HG03469 (cell line): ENCODE measurements around the gene MXRA8.
"Not testable (repeated sequence)": the region's sequence is repeated elsewhere in the genome, so short reads cannot be mapped to it uniquely, and the experiment has no call there.

Source experiments
- ATAC-seq: cut with Tn5 transposase; IDR thresholded peaks from one replicate; pipeline ENCODE4 v1.9.1; 2021; ENCODE audit warnings: mild to moderate bottlenecking, moderate library complexity, moderate number of reproducible peaks; ENCODE audit not compliant: unreplicated experiment

MXRA8 gene

DNA sequence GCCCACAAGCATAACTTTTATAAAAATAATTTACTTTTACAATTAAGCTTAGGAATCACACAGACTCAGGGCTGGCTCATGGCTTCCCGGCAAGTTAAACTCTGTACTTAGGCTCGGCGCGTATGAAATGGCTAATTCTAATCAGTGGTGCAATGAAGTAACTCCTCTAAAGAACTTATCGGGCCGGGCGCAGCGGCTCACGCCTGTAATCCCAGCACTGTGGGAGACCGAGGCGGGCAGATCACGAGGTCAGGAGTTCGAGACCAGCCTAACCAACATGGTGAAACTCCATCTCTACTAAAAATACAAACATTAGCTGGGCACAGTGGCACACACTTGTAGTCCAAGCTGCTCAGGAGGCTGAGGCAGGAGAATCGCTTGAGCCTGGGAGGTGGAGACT lies 11.7 kb upstream of the MXRA8 start:
- not testable (repeated sequence) for ATAC-seq

DNA sequence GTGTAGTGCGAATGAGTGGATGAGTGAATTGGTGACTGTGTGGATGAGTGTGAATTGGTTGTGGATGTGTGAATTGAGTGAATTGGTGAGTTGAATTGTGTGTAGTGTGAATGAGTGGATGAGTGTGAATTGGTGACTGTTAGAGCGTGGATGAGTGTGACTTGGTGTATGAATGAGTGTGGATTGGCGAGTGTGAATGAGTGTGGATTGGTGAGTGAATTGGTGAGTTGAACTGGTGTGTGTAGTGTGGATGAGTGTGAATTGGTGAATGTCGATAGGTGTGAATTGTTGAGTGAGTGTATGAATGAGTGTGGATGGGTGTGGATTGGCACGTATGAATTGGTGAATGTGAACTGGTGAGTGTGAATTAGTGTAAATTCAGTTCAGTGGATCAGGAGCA lies 9.0 kb upstream of the MXRA8 start:
- no peak for ATAC-seq

DNA sequence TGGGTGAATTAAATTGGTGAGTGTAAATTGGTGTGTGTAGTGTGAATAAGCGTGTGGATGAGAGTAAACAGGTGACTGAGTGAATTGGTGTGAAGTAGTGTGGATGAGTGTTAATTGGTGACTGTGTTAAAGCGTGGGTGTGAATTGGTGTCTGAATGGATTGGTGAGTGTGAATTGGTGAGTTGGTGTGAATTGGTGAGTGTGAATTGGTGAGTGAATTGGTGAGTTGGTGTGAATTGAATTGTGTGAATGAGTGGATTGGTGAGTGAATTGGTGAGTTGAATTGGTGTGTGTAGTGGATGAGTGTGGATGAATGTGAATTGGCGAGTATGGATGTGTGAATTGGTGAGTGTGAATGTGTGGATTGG lies 8.3 kb upstream of the MXRA8 start:
- ATAC-seq, result no peak

DNA sequence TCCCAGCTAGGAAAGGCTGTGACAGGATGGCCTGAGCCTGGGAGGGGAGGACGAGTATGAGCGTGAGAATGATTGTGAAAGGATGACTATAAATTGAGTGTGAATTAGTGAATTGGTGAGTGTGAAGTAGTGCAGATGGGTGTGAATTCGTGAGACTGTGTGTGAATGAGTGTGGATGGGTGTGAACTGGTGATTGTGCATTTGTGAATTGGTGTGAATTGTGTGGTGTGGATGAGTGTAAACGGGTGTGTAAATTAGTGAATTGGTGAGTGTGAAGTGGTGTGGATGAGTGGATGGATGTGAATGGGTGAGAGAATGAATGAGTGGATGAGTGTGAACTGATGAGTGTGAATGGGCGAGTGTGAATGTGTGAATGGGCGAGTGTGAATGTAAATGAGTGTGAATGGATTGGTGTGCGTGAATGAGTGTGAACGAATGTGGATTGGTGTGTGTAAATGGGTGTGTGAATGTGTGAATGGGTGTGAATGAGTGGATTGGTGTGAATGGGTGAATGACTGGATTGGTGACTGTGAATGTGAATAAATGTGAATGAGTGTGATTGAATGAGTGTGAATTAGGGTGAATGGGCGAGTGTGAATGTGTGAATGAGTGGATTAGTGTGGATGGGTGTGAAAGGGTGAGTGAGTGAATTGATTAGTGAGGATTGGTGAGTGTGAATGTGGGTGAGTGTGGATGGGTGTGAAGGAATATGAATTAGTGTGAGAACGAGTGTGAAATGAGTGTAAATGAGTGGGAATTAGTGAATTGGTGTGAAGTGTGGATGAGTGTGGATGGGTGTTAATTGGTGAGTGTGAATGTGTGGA lies 7.7 kb upstream of the MXRA8 start:
- ATAC-seq, result no peak

DNA sequence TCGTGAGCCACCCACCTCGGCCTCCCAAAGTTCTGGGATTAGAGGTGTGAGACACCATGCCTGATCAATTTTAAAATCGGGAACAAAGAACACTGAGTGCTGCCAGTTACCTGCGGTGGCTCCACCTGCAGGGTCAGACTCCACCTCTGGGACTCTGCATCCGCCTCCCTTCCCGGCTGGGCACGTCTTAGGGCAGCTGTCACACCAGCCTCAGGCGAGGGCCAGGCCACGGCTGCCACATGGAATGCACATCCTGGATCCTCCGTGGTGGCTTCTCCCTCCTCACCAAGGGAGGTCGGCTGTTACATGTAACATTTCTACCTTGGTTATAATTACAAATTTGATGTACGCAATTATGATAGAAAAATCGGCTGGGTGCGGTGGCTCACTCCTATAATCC lies 5.9 kb upstream of the MXRA8 start:
- ATAC-seq, result no peak

DNA sequence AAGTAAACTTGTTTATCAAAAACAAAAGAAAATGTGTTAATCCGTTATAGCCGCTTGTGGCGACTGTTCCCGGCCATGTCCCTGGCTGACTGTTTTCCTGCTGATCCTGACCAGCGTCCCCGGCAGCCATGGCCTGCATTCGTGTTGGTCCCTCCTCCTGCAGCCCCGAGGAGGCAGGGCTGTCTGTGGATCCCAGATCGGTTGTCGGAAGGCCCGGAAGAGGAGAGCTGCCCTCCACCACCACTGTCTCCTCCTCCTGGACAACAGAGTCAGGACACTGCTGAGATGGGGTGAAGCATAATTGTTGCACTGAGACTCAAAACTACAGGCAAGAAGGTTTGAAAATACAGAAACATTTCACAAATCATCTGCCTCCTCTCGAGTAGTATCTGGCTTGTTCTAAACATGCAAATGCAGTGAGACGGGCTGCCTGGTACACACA lies 3.6 kb upstream of the MXRA8 start:
- ATAC-seq, result no peak

DNA sequence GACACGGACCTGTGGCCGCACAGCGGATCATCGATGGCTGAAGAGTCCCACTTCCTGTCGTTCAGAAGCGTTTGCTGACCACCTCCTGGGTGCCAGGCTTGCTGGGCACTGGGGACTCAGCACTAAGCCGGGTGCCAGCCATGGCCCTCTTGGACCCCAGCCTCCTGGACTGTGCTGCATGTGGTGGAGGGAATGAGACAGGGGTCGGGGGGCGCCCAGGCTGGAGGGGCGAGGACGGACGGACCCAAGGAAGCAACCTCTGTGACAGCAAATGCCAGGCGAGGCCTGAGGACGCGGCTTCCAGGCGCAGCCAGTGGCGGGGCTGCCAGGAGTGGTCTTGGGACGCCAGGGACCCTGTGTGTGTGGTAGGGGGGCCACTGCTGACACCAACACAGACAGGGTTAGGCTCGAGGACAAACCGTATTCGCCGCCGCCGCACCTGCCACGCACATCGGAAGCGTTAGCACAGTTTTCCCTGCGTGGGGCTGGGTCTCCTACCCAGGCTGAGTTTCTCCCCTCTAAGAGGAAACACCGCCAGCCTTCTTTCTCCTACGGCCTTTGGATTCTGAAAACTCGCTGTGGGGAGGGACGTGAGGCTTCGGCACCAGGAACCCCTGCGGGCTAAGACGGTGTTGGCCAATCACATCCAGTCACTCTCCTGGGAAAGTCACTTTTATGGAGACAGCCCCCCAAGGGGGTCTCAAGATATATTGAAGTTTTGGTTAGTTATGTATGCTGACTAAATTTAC lies 3.1 kb upstream of the MXRA8 start:
- ATAC-seq, result no peak

DNA sequence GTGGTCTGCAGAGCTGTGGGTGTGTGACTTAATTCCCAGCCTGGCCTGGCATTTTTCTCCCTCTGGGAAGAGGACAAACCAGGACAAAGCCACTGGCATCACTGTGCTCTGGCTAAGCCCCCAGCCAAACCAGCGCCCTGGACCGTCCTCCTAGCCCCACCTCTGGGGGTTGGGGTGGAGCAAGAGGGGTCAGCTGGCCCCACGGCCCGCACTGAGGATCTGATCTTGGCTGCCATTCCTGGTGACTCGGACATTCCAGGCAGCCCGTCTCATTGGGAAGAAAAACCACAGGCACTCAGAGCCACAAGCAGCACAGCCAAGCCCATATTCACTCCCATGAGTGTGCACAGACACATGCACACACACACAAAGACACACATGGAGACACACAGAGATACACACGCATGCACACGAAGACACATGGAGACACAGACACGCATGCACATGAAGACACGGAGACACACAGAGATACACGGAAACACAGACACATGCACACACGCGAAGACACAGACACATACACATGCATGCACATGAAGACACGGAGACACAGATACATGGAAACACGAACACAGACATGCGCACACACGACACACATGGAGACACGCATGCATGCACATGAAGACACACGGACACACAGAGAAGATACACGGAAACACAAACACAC lies 2.3 kb upstream of the MXRA8 start:
- ATAC-seq, result no peak

DNA sequence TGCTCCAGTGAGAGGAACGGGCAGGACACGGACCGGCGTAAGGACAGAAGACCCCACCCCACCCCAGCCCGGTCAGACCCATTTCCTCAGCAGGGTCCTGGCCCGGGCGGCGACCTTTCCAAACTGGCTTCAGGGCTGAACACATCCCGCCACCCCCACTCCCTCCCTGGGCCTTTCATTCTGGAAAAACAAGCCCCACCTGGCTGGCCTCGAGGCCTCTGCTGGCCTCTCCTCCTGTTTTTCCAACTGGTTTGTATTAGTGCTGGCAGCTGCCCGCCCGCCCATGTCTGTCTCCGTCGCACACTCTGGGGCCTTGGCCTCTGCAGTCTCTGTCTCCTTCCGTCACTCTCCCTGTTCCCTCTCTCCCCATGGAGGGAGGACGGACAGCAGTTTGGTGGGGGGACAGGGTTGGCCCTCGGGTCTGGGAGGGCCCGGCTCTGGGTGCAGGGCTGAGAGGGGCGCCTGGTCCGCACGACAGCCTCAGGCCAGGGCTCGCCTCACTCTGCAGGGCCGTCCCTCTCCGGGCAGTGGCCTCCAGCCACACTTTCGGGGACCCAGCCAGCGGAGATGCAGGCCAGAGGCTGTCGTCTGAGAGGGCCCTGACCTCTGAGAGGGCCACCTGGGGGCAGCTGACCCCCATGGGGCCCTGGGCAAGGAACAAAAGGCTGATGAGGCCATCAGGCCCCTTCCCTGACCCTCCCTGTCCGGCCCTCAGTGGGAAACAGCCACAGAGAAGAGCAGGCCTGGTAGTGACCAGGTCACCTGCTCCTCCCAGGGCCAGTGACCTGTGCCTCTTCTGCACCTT lies 1.5 kb upstream of the MXRA8 start:
- ATAC-seq, result no peak

DNA sequence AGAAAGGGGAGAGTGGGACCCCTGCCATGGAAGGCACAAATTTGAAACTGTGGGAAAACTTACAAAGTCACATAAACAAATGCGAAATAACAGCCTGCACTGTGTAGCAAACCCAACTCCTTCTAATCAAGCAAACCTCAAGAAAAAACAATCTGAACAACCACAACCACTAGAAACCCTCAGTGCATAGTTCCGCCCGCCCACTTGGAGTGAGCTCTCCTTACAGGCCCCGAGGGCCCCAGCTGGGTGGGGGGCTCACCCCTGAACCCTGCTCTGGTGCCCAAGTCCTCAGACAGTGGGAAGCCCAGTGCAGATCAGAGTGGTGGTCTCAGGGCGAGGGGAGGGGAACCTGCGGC lies 931 bp upstream of the MXRA8 start:
- ATAC-seq, result no peak

DNA sequence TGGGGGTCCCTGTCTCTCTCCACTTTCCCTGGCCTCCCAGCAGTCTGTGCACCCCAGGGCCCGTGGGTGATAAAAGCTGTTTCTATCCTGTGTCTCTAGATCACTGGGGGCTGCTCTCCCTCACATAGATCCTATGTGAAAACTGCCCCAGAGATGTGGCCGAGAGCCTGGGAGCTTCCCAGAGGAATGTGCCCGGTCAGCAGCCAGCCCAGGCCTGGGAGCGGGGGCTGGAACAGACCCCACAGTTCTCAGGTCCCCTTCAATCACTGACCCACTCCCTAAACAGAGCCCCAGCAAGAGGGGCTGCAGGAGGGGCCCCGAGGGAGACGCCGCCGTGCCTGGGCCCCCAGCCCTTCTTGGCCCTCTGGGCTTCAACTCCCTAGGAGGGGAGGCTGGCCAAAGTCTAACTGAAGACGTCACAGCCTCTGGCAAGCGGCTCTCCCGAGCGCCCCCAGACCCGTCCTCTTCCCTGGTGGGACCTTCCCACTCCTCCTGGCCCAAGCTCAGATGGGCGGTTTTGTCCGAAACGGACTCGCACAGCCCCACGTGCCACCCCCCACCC lies 403 bp downstream of the MXRA8 start:
- no peak for ATAC-seq

DNA sequence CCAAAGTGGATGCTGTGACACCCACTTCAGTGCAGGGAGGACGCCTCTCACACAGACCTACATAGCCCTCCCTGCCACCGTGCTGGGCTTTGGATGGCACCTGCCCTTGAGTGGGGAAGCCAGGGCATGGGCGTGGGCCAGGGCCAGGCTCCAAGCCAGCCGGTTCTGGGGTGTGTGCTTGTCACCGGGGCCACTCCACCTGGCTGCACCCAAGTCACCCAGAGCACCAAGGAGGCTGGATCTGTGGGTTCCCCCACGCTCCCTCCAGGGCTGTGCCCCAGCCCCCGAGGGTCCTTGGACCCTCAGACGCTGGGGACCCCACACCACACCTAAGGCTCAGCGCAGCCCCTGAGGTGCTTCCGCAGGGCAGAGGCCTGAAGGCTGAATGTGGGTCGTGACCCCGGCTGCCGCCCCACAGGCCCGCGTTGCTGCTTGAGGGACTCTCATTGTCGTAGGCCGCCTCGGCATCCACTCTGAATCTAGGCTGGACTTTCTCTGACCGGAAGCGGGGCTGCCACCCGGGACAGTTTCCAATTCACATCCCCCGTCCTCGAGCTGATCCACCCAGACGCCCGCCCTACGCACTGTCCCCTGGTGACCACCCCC lies 1.5 kb downstream of the MXRA8 start:
- ATAC-seq, result no peak

DNA sequence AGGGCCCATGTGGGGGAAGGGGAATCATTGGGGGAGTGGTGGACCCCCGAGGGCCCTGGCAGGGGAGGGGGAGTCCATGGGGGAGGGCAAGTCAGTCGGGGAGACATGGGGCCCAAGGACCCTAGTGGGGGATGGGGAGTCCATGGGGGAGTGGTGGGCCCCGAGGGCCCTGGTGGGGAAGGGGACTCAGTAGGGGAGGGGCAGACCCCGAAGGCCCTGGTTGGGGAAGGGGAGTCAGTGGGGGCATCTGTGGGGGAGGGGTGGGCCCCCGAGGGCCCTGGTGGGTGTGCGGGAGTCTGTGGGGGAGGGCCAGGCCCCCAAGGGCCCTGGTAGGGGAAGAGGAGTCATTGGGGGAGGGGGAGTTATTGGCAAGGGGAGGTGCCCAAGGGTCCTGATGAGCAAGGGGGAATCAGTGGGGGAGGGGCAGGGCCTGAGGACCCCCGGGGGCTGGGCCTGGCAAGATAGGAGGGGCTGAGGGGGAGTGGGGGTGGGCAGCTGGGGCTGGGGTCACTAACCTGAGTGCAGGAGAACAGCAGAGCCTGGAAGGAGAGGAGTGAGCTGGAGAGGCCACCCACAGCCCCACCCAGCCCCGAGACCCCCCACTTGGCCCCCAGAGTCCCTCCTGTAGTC lies 2.1 kb downstream of the MXRA8 start:
- ATAC-seq, result no peak

DNA sequence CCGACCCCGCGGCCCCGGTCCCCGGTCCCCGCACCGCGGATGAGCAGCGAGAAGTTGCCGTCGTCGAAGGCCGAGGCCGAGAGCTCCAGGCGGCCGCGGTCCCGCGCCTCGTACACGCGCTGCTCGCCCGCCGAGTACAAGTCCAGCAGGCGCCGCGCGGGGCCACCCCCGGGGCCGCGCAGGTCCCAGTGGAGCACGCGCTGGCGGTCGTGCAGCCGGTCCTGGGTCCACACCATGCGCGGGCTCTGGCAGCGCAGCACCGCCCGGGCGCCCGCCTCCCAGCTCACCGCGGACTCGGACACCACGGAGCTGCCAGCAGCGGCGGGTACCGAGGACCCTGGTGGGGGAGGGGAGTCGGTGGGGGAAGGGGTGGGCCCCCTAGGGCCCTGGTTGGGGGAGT lies 2.9 kb downstream of the MXRA8 start:
- no peak for ATAC-seq

DNA sequence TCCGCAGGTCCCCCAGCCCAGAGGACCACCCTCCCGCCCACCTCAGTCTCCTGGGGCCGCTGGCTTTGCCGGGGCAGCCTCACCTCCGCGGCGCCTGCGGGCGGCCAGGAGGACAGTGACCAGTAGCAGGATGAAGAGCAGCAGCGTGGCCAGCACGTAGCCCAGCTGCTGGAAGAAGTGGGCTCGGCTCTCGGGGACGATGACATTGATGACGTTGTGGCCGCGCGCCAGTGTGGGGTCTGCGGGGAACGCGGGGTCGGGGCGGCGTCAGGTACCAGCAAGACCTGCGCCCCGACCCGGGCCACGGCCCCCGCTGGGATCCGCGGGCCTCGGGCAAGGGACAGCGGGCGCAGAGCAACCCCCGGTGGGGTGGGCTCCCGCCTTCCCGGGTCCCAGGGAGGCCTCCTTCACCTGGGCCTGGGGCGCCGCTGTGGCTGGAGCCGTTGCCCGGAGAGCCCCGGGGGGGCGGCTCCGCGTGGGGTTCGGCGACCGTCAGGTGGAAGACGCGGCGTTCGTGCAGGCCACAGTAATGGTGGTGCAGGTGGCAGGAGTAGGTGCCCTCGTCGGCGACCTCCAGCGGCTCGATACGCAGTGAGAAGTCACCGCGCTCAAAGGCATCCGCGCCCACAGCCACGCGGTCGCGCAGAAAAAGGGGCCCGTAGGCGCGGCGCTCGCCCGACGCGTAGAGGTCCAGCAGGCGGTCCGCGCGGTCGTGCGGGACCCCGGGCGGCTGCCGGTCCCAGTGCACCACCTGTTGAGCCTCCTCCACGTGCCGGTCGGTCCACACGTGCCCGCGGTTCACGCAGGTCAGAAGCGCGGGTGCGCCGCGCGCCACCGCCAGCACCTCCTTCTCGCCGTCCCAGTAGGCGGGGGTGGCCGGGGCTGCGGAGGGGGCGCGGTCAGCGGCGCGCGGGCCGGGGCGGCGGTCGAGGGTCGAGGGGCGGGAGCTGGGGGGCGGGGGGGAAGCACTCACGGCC lies 3.8 kb downstream of the MXRA8 start:
- no peak for ATAC-seq

DNA sequence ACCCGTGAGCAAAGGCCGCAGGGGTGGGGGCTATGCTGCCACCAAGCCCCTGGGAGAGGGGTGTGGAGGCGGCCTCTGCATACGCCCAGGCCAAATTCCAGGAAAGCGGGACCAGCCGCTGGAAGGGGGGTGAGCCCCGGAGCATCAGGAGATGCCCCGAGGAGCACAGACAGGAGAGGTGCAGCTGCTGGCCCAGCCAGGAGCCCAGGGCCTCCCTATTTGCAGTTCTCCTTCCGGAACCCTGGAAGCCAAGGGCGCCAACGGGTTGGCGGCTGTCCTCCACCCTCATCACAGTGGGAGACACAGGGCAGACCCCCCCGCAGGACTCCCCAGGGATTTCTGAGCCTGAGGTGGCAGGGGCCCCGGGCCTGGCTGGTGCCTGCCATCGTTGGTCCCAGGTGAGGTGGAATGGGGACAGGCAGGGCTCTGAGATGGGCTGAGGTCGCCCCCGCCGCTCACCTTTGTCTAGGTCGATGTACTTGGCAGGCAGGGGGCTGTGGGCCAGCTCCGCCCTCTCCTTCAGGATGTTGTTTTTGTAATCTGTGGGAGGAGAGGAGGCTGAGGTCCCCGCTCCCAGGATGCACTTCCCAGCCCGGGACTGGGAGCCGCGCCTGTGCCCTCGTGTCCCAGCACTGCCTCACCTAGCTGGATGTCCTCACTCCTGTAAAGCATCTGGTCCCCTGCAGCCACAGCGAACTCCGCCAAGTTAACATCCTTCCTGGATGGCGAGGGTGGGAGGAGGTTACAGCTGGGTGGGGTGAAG lies 4.8 kb downstream of the MXRA8 start:
- no peak for ATAC-seq

DNA sequence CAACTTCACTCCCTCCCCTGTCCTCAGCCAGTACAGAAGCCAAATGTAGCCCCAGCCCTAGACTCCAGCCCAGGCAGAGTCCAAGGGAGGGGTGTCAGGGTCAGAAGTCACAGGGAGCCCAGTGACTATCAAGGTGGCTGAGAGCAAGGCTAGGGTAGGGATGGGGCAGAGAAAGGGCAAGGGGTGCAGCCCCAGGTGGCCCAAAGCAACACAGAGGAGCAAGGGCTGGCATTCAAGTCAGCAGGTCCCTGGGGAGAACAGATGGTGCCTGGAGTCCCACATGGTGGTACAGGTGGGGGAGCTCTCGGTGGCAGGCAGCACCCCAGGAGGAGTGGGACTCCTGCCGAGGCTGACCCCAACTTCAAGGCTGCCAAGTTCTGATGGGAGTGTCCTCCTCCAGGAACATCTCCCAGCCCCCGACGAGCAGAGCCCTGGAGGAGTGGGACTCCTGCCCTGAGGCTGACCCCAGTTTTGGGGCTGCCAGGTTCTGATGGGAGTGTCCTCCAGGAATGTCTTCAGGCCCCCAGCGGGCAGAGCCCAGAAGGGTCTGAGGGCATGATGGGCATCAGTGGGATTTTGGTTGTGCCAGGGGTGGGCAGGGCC lies 5.5 kb downstream of the MXRA8 start:
- ATAC-seq, result no peak
